GM12878 (cell line): ENCODE measurements around the gene TOMM20. TPM values are rescaled to one million over a fixed set of nuclear protein-coding genes. Genes with fewer than 3 reads are reported as not detected.

Experiments
- ATAC-seq: fragments of 200-7000 bp; cut with Tn5 transposase; 3 replicates; pipeline ENCODE4 v1.9.1; 2020; ENCODE audit warnings: mild to moderate bottlenecking, moderate library complexity
- BruUV-seq: library from RNA; stranded (reverse); fragments of 400-500 nt; replicated peaks from 2 replicates; lab custom pipeline; 2021; lab: Mats Ljungman, UMichigan
- CTCF ChIA-PET: fragments of 300-600 bp; sonication (Branson Sonifier 250); formaldehyde crosslinking; extraction: SDS; loops from one replicate; lab custom pipeline; 2021; ENCODE audit warnings: inconsistent platforms; lab: Yijun Ruan, JAX
- POLR2A ChIA-PET: fragments of 350-600 bp; formaldehyde crosslinking; extraction: SDS; loops from one replicate; lab custom pipeline; 2021; ENCODE audit warnings: inconsistent platforms; lab: Charles Lee
- RAD21 ChIA-PET: fragments of 300-600 bp; sonication (Branson Sonifier 250); formaldehyde crosslinking; loops from one replicate; lab custom pipeline; 2023; ENCODE audit warnings: antibody characterized with exemption; ENCODE audit not compliant: unreplicated experiment; lab: Charles Lee
- SMC1A ChIA-PET: fragments of 300-600 bp; sonication (Branson Sonifier 250); formaldehyde crosslinking; loops from one replicate; lab custom pipeline; 2023; ENCODE audit not compliant: unreplicated experiment, uncharacterized antibody; lab: Charles Lee
- DNase-seq: peaks from one replicate; pipeline ENCODE4 v3.0.0-alpha.2; 2011; ENCODE audit warnings: low read depth, low spot score
- FAIRE-seq: peaks from 3 replicates; lab custom pipeline; 2011; peaks lifted over from hg19 to GRCh38; lab: Jason Lieb, UNC
- H2AFZ ChIP-seq: 2 replicates; pipeline ENCODE4 v1.6.0; 2011; ENCODE audit warnings: low read depth, low read length, control low read depth; ENCODE audit not compliant: control insufficient read depth
- H3K27ac ChIP-seq: 2 replicates; pipeline ENCODE4 v1.5.1; 2011; ENCODE audit warnings: control low read depth; ENCODE audit not compliant: control insufficient read depth, insufficient read depth
- H3K27me3 ChIP-seq, 2 experiments: replicated peaks in 1 of 2; 2 replicates each; pipeline versions ENCODE4 v1.6.0 to v1.6.1; 2011; ENCODE audit warnings: low read length in 1 of 2; ENCODE audit not compliant: control insufficient read depth in 2 of 2, insufficient read depth in 2 of 2
- H3K36me3 ChIP-seq, 2 experiments: 2 replicates each; pipeline ENCODE4 v1.5.1; 2011; ENCODE audit warnings: low read length in 1 of 2; ENCODE audit not compliant: control insufficient read depth in 2 of 2, insufficient read depth in 2 of 2
- H3K4me1 ChIP-seq: 2 replicates; pipeline ENCODE4 v1.6.1; 2011; ENCODE audit warnings: mild to moderate bottlenecking, low read length, moderate library complexity, mixed read lengths; ENCODE audit not compliant: control insufficient read depth, insufficient read depth
- H3K4me2 ChIP-seq: 2 replicates; pipeline ENCODE4 v1.6.0; 2011; ENCODE audit warnings: control low read depth; ENCODE audit not compliant: control insufficient read depth, insufficient read depth
- H3K4me3 ChIP-seq: fragments of 200-600 bp; sonication (generic); 2 replicates; pipeline ENCODE4 v1.5.1; 2016
- H3K79me2 ChIP-seq: 2 replicates; pipeline ENCODE4 v1.6.0; 2011; ENCODE audit warnings: low read length; ENCODE audit not compliant: control insufficient read depth, insufficient read depth
- H3K9ac ChIP-seq: 2 replicates; pipeline ENCODE4 v1.8.0; 2011; ENCODE audit warnings: low read length, control low read depth, mixed read lengths; ENCODE audit not compliant: control insufficient read depth, insufficient read depth
- H3K9me3 ChIP-seq: replicated peaks from 3 replicates; pipeline ENCODE4 v1.5.1; 2011; ENCODE audit warnings: mild to moderate bottlenecking, low read length; ENCODE audit not compliant: control insufficient read depth, insufficient read depth
- H4K20me1 ChIP-seq: 2 replicates; pipeline ENCODE4 v1.6.0; 2011; ENCODE audit not compliant: control insufficient read depth, insufficient read depth
- BMI1 ChIP-seq: fragments of 450-650 bp; IDR thresholded peaks from 2 replicates; pipeline ENCODE4 v1.6.1; 2016; ENCODE audit warnings: mild to moderate bottlenecking, moderate library complexity, borderline replicate concordance
- CBX3 ChIP-seq: fragments of 200-600 bp; sonication (generic); IDR thresholded peaks from 2 replicates; pipeline ENCODE4 v1.6.1; 2016; ENCODE audit warnings: low read depth, borderline replicate concordance
- IRF3 ChIP-seq: fragments of 450-650 bp; IDR thresholded peaks from 2 replicates; pipeline ENCODE4 v1.6.1; 2014; ENCODE audit warnings: mild to moderate bottlenecking
- IRF4 ChIP-seq: IDR thresholded peaks from 2 replicates; pipeline ENCODE4 v1.6.1; 2011; ENCODE audit warnings: low read depth, low read length
- JUND ChIP-seq: IDR thresholded peaks from 2 replicates; pipeline ENCODE4 v1.6.1; 2012; ENCODE audit warnings: low read depth, mild to moderate bottlenecking, low read length, improper control_type of control experiment, moderate library complexity
- NBN ChIP-seq: fragments of 450-650 bp; IDR thresholded peaks from 2 replicates; pipeline ENCODE4 v1.6.1; 2016
- NFIC ChIP-seq: IDR thresholded peaks from 2 replicates; pipeline ENCODE4 v1.6.1; 2012; ENCODE audit warnings: low read depth, mild to moderate bottlenecking, inconsistent platforms, low read length, moderate library complexity
- RBBP5 ChIP-seq: fragments of 200-600 bp; sonication (generic); conservative IDR thresholded peaks from 2 replicates; pipeline ENCODE4 v1.6.1; 2016
- RELB ChIP-seq: fragments of 450-650 bp; IDR thresholded peaks from 2 replicates; pipeline ENCODE4 v1.6.1; 2017; ENCODE audit warnings: low read depth, mild to moderate bottlenecking, moderate library complexity
- STAT1 ChIP-seq: fragments of 450-650 bp; conservative IDR thresholded peaks from 2 replicates; pipeline ENCODE4 v1.6.1; 2014; ENCODE audit warnings: antibody characterized with exemption, mild to moderate bottlenecking
- YY1 ChIP-seq: IDR thresholded peaks from 2 replicates; pipeline ENCODE4 v1.6.1; 2011; ENCODE audit warnings: low read depth, mild to moderate bottlenecking, low read length
- ZBTB11 ChIP-seq: fragments of 450-650 bp; formaldehyde crosslinking; IDR thresholded peaks from 2 replicates; pipeline ENCODE4 v1.5.0; 2022; ENCODE audit warnings: mild to moderate bottlenecking, missing genetic modification characterization
- ZBTB40 ChIP-seq: fragments of 450-650 bp; IDR thresholded peaks from 2 replicates; pipeline ENCODE4 v1.6.1; 2016; ENCODE audit warnings: mild to moderate bottlenecking, moderate library complexity, borderline replicate concordance
- ZNF217 ChIP-seq: fragments of 450-650 bp; IDR thresholded peaks from 2 replicates; pipeline ENCODE4 v1.6.1; 2017; ENCODE audit warnings: antibody characterized with exemption, mild to moderate bottlenecking
- ZNF274 ChIP-seq: IDR thresholded peaks from one replicate; pipeline ENCODE4 v1.8.0; 2011; ENCODE audit not compliant: insufficient read length, insufficient read depth
- WGBS: methylation state at CpG from one replicate; pipeline ENCODE4 v1.1.6; 2016; ENCODE audit warnings: low lambda C conversion rate; ENCODE audit not compliant: insufficient replicate concordance, insufficient coverage; ENCODE audit errors: missing lambda C conversion rate; 5-methylcytosine and 5-hydroxymethylcytosine counted together
- in situ Hi-C: fragments of 300-500 bp; cut with MboI; formaldehyde crosslinking; loops from 9 replicates; pipeline ENCODE4 v1.14.3; 2018; ENCODE audit warnings: mixed read lengths
- intact Hi-C: fragments of 100-400 bp; cut with micrococcal nuclease; formaldehyde crosslinking; loops from one replicate; pipeline ENCODE4 v1.14.2; 2022; ENCODE audit not compliant: unreplicated experiment
- polyA plus RNA-seq, 11 experiments: library from polyadenylated mRNA; depleted of rRNA in 4 of 11; unstranded in 6 of 11; stranded (reverse) in 5 of 11; fragments of >200 nt; fragmentation: Nextera tagmentation in 4 of 11; fragmentation: Illumina TruSeq in 1 of 11; extraction: Ambion mirVana in 4 of 11; extraction: Trizol in 1 of 11; gene quantifications; 1 replicate in 1 of 11; 2 replicates in 10 of 11; pipeline versions ENCODE4 v1.2.1 to v1.2.3, GENCODE V29; 2011 to 2016; ENCODE audit warnings: inconsistent platforms in 2 of 11, missing spikeins in 2 of 11, low read depth in 1 of 11
- total RNA-seq, 4 experiments: library from RNA; depleted of rRNA in 3 of 4; stranded (reverse); fragments of >200 nt in 3 of 4; fragmentation: Illumina TruSeq in 1 of 4; extraction: Trizol in 1 of 4; gene quantifications; 2 replicates each; pipeline versions ENCODE4 v1.2.1 to v1.2.3, GENCODE V29; 2013 to 2021

TOMM20 gene
- total and polyA plus RNA-seq, 10 of the 15 experiments (the other 5 are each of a cell fraction or from before 2014, with no cell fraction given), result 39.8 to 138 (median 70.1) TPM

- H3K4me2 ChIP-seq, result no peak overlapping the region
- H3K27me3 ChIP-seq, result no peaks in the 10 kb centered on the region
- H2AFZ ChIP-seq, result no peak overlapping the region
- H3K79me2 ChIP-seq, result peaks cover 32% of the 10 kb centered on the region
- ChIA-PET SMC1A (interaction anchor here (0.9 to 2.3 kb wide), 7 partner anchors 11 to 661 kb away, joined by 3 to 9 read pairs (median 4); no protein-coding TSS in a partner anchor), CTCF (interaction anchor here (1.0 to 2.3 kb wide), 9 partner anchors 9 to 834 kb away, joined by 3 to 6 read pairs (median 4); partner anchors contain the start of gene TOMM20), POLR2A (interaction anchor here (1.0 to 1.1 kb wide), 2 partner anchors 11 to 12 kb away, joined by 3 read pairs; no protein-coding TSS in a partner anchor), RAD21 (interaction anchor here (0.9 to 1.4 kb wide), 3 partner anchors 10 to 260 kb away, joined by 3 to 5 read pairs (median 4); no protein-coding TSS in a partner anchor)
- H4K20me1 ChIP-seq, result no peaks in the 10 kb centered on the region
- H3K9me3 ChIP-seq, result no peaks in the 10 kb centered on the region
- no peak overlapping the region for H3K9ac ChIP-seq
- FAIRE-seq (no peak), DNase-seq (no peak), ATAC-seq (no peak)
- intact Hi-C loops (no loop called here), in situ Hi-C loops (no loop called here)
- WGBS, result 73% methylated on average over 4 of the region's 4 CpGs
- no peak overlapping the region for H3K4me3 ChIP-seq
- no TSS peak for BruUV-seq
- H3K27ac ChIP-seq, result no peak overlapping the region
- H3K4me1 ChIP-seq, result peaks cover 3% of the 10 kb centered on the region; the same call in 1 of the 2 replicates
- peaks cover 0 to 28% of the 10 kb centered on the region in 2 experiments; a peak in 2 of 4 replicates for H3K36me3 ChIP-seq
- no peak for TF ChIP-seq CBX3
- no peak for TF ChIP-seq STAT1
- no peak for TF ChIP-seq ZBTB11 (CRISPR knock-in tag)
- no peak for TF ChIP-seq IRF3
- no peak for TF ChIP-seq IRF4
- TF ChIP-seq NFIC, result no peak
- no peak for TF ChIP-seq ZNF217
- TF ChIP-seq RBBP5, result no peak
- no peak for TF ChIP-seq ZNF274
- TF ChIP-seq RELB, result no peak
- no peak for TF ChIP-seq ZBTB40
- TF ChIP-seq BMI1, result no peak
- TF ChIP-seq YY1, result no peak
- TF ChIP-seq NBN, result no peak
- TF ChIP-seq JUND, result no peak
These were observed 28.1 kb upstream of the TOMM20 start for GRCh38 chr1:235156740-235157139.
